ENCODE measurements around the gene PPT1. TPM values are rescaled to one million over a fixed set of nuclear protein-coding genes. Genes with fewer than 3 reads are reported as not detected.

Gene PPT1
- total and polyA plus RNA-seq, 2 of the 8 experiments (the other 6 are each of a cell fraction or from before 2014, with no cell fraction given): 77.1 to 150 TPM

DNA sequence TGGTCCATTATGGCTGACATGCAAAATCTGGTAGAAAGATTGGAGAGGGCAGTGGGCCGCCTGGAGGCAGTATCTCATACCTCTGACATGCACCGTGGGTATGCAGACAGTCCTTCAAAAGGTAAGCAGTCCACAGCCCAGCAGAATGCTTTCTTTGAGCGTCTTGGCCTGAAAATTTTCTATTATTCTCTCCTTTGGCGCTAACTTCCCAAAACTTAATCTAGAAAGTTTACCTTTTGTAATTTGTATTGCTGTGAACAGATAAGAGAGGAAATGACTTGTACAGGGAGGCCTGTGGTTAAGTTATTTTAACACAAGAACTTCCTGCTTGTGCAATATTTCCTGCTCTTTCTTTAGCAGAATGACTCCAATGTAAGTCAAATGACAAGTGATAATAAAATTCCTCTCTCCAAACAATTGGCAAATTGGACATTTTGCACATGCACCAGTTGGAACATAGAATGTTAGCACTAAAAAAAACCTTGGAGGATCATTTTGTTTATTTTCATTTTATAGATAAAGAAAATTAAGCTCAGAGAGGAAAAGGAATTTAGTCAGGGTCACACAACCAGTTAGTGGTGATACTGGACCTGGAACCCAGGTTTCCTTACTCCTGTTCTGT, 37.6 kb downstream of the PPT1 start:
- H3K14ac ChIP-seq (ENCODE audit: insufficient read length): no peak overlapping the region
- H4K20me1 ChIP-seq (replicated peaks in 1 of 2; ENCODE audit: control insufficient read depth in 1 of 2, insufficient read depth in 2 of 2, low read length in 2 of 2): peaks cover 0 to 13% of the 10 kb centered on the region in 2 experiments
- H3K36me3 ChIP-seq (ENCODE audit: control insufficient read depth in 2 of 4, insufficient read depth in 4 of 4, low read length in 3 of 4): peaks cover 15 to 51% (median 35%) of the 10 kb centered on the region in 4 experiments; a peak in 7 of 8 replicates
- peak; percentile 10 to 41; a peak in 3 of 4 replicates for TF ChIP-seq RAD21 (IDR thresholded peaks at IDR 0.05 in 1 of 2, conservative IDR thresholded peaks at IDR 0.05 in 1 of 2; ENCODE audit: low read depth in 2 of 2, low read length in 2 of 2)
- TF ChIP-seq ZNF274 (IDR thresholded peaks at IDR 0.05; ENCODE audit: borderline replicate concordance, extremely low read depth, low read length): no peak
- peak; percentile 87; the same call in 1 of the 2 replicates for TF ChIP-seq YY1 (IDR thresholded peaks at IDR 0.05; ENCODE audit: low read depth, low read length)
- no peak for TF ChIP-seq SRF (IDR thresholded peaks at IDR 0.05; ENCODE audit: low read depth, low read length)
- TF ChIP-seq, protein P1, sequence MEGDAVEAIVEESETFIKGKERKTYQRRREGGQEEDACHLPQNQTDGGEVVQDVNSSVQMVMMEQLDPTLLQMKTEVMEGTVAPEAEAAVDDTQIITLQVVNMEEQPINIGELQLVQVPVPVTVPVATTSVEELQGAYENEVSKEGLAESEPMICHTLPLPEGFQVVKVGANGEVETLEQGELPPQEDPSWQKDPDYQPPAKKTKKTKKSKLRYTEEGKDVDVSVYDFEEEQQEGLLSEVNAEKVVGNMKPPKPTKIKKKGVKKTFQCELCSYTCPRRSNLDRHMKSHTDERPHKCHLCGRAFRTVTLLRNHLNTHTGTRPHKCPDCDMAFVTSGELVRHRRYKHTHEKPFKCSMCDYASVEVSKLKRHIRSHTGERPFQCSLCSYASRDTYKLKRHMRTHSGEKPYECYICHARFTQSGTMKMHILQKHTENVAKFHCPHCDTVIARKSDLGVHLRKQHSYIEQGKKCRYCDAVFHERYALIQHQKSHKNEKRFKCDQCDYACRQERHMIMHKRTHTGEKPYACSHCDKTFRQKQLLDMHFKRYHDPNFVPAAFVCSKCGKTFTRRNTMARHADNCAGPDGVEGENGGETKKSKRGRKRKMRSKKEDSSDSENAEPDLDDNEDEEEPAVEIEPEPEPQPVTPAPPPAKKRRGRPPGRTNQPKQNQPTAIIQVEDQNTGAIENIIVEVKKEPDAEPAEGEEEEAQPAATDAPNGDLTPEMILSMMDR (IDR thresholded peaks at IDR 0.05; ENCODE audit: control extremely low read depth in 1 of 3, insufficient read depth in 1 of 3, low read depth in 1 of 3, low read length in 3 of 3): peak; percentile 3 to 35 (median 29); a peak in 3 of 4 replicates
- TF ChIP-seq SAP30 (IDR thresholded peaks at IDR 0.05; ENCODE audit: insufficient read depth, insufficient replicate concordance, low read length): no peak
- peak in 1 of 2 experiments; percentile 19 for TF ChIP-seq BCL11A (IDR thresholded peaks at IDR 0.05; ENCODE audit: low read depth in 2 of 2, low read length in 2 of 2)
- TF ChIP-seq SIRT6 (IDR thresholded peaks at IDR 0.05; ENCODE audit: low read length): no peak
- H3K27ac ChIP-seq (ENCODE audit: low read depth, low read length): 0 out of 2 replicates have a peak overlapping the region, but pooled peaks have one; percentile 2
- no peak overlapping the region for H2AFZ ChIP-seq (ENCODE audit: low read length)
- no peak overlapping the region for H3K23ac ChIP-seq (ENCODE audit: insufficient read length)
- no peak overlapping the region for H4K5ac ChIP-seq (ENCODE audit: insufficient read length, low read depth, low read length)
- peak overlapping the region; percentile 1 to 9; a peak in 1 of 4 replicates for H3K4me2 ChIP-seq (ENCODE audit: insufficient read depth in 1 of 2, low read depth in 2 of 2, low read length in 2 of 2)
- no peak overlapping the region for H3K56ac ChIP-seq (replicated peaks; ENCODE audit: insufficient read length, low read depth, low read length)
- H3K18ac ChIP-seq (ENCODE audit: extremely low read depth, low read length): no peak overlapping the region
- no peak overlapping the region for H4K91ac ChIP-seq (replicated peaks; ENCODE audit: insufficient read length, low read length)
- DNase-seq (ENCODE audit: low read depth in 1 of 2, low spot score in 2 of 2): peak in 1 of 2 experiments; percentile 63
- POLR2A ChIA-PET (ENCODE audit: partially characterized antibody): interaction anchor here (1.7 to 2.2 kb wide), 2 partner anchors 10 to 17 kb away, joined by 4 read pairs; no protein-coding TSS in a partner anchor
- H4K8ac ChIP-seq (ENCODE audit: extremely low read depth, insufficient read depth, low read length): no peak overlapping the region
- H3K9ac ChIP-seq (replicated peaks in 1 of 4; ENCODE audit: extremely low read depth in 1 of 4, low read depth in 3 of 4, low read length in 3 of 4): no peak overlapping the region
- H3K9me3 ChIP-seq (ENCODE audit: insufficient read depth in 2 of 2, low read depth in 1 of 2, low read length in 1 of 2): no peaks in the 10 kb centered on the region
- H2BK5ac ChIP-seq (ENCODE audit: low read depth, low read length): no peak overlapping the region
- peak overlapping the region in 1 of 4 experiments; percentile 7; a peak in 1 of 8 replicates for H3K4me3 ChIP-seq (ENCODE audit: extremely low read depth in 1 of 4, insufficient read depth in 2 of 4, low read depth in 3 of 4, low read length in 4 of 4)
- FAIRE-seq: no peak
- peaks cover 0 to 47% of the 10 kb centered on the region in 2 experiments for H3K79me2 ChIP-seq (ENCODE audit: control insufficient read depth in 1 of 2, insufficient read depth in 2 of 2, low read length in 2 of 2)
- H3K27me3 ChIP-seq (replicated peaks in 1 of 4; ENCODE audit: control insufficient read depth in 3 of 4, extremely low read depth in 1 of 4, insufficient read depth in 3 of 4, low read length in 3 of 4): no peaks in the 10 kb centered on the region
- H2BK12ac ChIP-seq (ENCODE audit: low read depth, low read length): no peak overlapping the region; the same call in 1 of the 2 replicates
- no peak overlapping the region for H3K4ac ChIP-seq (replicated peaks; ENCODE audit: insufficient read length, low read depth, low read length)
- H2BK15ac ChIP-seq (ENCODE audit: low read length): no peak overlapping the region
- no peak overlapping the region for H2BK20ac ChIP-seq (ENCODE audit: low read length)
- CTCF ChIA-PET (ENCODE audit: partially characterized antibody): interaction anchor here (0.9 to 1.2 kb wide), 2 partner anchors 11 to 27 kb away, joined by 3 to 4 read pairs; no protein-coding TSS in a partner anchor
- H3K23me2 ChIP-seq (ENCODE audit: low read depth, low read length): no peaks in the 10 kb centered on the region
- 41% methylated on average over 4 of the region's 4 CpGs; no CpG with 5 or more reads in 1 of the 2 experiments for WGBS, 2 experiments (ENCODE audit: extremely low coverage in 1 of 2, insufficient coverage in 1 of 2, insufficient read length in 1 of 2, insufficient replicate concordance in 2 of 2, low coverage in 1 of 2, low lambda C conversion rate in 2 of 2, missing lambda C conversion rate in 1 of 2)
- H2BK120ac ChIP-seq (replicated peaks; ENCODE audit: low read depth, low read length): no peak overlapping the region
- H2AK5ac ChIP-seq (ENCODE audit: low read depth, low read length): no peak overlapping the region
- H3K79me1 ChIP-seq (ENCODE audit: low read depth, low read length): peaks cover 4% of the 10 kb centered on the region
- H3K4me1 ChIP-seq (replicated peaks in 1 of 4; ENCODE audit: control insufficient read depth in 3 of 4, insufficient read depth in 4 of 4, low read length in 3 of 4): peaks cover 0 to 6% (median 5%) of the 10 kb centered on the region in 4 experiments; a peak in 5 of 7 replicates

All from H1 (cell line).